ENCODE results near the gene ADAP1. TPM values are rescaled to one million over a fixed set of nuclear protein-coding genes. Genes with fewer than 3 reads are reported as not detected.
"Not testable (repeated sequence)": the region's sequence is repeated elsewhere in the genome, so short reads cannot be mapped to it uniquely, and the experiment has no call there.

ADAP1 gene
- total RNA-seq, 1 donor from 2014 or later: 10.0 TPM

DNA sequence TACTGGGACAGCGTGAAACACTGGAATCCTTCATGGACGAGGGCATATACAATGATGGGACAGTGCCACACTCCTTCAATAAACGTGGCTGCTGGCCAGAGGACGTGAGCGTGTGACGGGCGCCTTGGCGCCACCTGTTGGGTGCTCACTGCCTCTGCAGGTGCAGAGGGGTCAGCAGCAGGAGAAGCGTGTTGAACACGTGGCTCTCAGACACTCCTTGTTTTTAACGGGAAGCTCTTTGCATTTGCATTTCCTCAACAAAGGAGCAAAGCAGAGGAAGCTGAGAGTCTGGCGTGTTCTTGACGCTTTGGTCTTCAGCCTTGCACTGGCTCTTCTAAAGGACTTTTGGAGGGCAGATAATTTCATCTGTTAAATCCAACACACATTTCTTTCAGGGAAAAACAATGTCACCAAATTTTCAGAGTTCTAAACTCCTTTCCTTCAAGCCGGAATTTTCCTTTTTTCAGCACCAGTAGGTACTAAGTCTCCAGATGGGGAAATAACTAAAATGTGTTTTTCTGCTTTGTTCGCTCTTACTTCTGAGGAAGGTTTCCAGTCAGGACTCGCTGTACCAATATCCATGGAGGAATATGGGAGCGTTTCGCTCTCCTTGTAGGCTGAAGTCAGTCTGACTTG lies 81.0 kb downstream of the ADAP1 start:
- DNase-seq (ENCODE audit: missing footprints) (peak; percentile 92), ATAC-seq (peak; percentile 21)
- intact Hi-C loops (cut with DNase I): loop anchor here (1.0 to 10.0 kb wide), 4 partner anchors 36 to 549 kb away; no protein-coding TSS in a partner anchor

- ATAC-seq: not testable (repeated sequence)
- intact Hi-C loops (cut with DNase I): loop anchor here (1.0 to 10.0 kb wide), 4 partner anchors 35 to 548 kb away; no protein-coding TSS in a partner anchor
- DNase-seq (ENCODE audit: missing footprints): peak; percentile 4
These were observed 81.8 kb downstream of the ADAP1 start for GRCh38 chr7:872685-873084.

DNA sequence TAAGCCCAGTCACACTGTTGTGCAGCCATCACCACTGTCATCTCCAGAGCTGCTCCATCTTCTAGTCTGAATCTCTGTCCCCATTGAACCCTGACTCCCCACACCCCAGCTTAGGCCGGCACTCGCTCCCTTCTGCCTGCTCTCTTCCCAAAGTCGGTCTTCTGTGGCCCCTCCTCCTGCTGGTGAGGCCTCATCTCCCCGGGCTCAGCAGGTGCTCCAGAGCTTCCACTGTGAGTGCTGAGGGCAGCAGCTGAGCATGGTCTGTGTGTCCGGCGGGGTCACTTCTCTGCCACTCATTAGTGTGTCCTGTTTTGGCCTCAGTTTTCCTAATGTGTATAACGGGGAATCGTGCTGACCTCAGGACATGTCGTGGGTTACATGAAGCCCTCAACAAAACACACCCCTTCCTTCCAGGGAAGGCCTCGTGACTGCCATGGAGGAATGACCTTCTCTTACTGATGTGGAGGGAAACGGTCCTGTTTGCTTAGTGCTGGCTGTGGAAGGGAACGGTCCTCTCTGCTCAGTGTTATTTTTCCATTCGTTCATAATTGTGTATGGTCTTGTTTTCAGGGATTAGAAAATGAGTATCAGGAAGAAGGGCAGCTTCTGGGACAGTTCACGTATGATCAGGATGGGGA lies 82.5 kb downstream of the ADAP1 start:
- DNase-seq (ENCODE audit: missing footprints): peak; percentile 53

DNA sequence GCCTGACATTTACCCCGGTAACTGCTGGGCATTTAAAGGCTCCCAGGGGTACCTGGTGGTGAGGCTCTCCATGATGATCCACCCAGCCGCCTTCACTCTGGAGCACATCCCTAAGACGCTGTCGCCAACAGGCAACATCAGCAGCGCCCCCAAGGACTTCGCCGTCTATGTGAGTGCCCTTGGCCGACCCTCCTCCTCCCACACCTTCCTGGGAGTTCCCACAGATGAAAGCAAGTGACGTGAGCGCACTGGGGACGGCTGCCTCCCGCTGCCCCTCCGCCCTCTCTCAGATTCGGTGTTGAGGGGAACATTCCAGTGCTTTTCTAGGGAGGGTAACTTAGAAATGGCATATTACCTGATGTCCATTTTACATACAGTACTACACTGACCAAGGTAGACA lies 85.1 kb downstream of the ADAP1 start:
- ATAC-seq: no peak
- intact Hi-C loops (cut with DNase I): no loop called here

More for the DNA sequence above, 82.5 kb downstream of the ADAP1 start:
- intact Hi-C loops (cut with DNase I): loop anchor here (5.0 to 10.0 kb wide), 3 partner anchors 35 to 547 kb away; no protein-coding TSS in a partner anchor
- no peak for ATAC-seq

GRCh38 chr7:868189-868486 lies 86.3 kb downstream of the ADAP1 start:
- no peak for ATAC-seq
- peak; percentile 65 for DNase-seq (ENCODE audit: missing footprints)
- intact Hi-C loops (cut with DNase I): no loop called here

More for the DNA sequence above, 85.1 kb downstream of the ADAP1 start:
- DNase-seq (ENCODE audit: missing footprints): peak; percentile 16

DNA sequence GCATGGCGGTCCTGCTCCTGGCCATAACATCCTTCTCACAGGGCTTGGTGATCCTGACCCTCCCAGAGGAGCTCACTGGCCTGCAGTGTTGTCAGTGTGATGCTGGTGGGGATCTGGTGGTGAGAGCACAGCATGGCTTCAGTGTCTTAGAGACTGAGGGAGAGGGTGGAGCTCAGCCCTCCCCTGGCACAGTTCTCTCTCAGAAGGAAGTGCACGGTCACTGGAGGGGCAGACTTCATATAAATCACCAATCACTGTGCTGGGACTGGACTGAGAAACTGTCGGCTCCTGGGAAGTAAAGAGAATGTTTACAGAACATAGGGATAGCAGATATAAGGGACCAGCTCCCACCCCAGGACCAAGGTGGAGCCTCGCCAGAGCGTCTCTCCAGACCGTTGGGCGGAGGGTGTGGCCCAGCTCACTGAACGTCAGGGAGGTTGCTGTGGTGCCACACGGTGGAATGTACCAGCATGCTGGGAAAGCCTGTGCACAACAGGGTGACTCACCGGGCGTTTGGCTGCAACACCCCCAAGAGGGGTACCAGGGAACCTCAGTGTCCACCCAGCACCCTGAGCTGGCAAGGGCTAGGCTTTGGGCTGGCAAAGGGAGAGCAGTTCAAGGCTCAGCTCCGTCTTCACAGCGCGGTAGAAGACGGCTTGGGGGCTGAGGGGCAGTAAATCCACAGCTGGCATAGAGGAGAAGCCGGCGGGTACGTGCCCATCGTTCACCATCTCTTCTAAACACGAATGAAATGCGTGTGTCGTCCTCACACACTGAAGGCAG lies 86.9 kb downstream of the ADAP1 start:
- ATAC-seq (peak; percentile 74), DNase-seq (ENCODE audit: missing footprints) (peak; percentile 64)
- intact Hi-C loops (cut with DNase I): no loop called here

DNA sequence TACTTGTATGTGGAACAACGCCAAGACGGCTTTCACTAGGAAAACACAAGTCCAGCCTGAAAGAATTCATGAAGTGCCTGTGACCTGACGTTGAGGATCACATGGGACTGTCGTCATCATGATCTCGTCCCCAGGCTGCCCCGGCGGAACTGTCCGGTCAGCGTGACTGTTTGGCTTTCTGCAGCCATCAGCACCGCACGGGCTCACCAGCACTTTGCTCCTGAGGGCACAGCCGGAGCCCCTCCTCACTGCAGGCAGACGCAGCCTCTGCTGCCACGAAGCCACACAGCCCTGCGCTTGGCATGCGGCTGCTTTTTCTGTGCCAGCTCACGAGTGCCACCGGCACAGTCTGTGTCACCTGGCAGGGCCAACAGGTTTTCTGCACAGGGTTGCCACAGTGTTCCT lies 87.5 kb downstream of the ADAP1 start:
- intact Hi-C loops (cut with DNase I): no loop called here
- DNase-seq (ENCODE audit: missing footprints): peak; percentile 77
- ATAC-seq: peak; percentile 82

- ATAC-seq (no peak), DNase-seq (ENCODE audit: missing footprints) (peak; percentile 64)
- intact Hi-C loops (cut with DNase I): no loop called here
These were observed 88.6 kb downstream of the ADAP1 start for GRCh38 chr7:865921-866320.

DNA sequence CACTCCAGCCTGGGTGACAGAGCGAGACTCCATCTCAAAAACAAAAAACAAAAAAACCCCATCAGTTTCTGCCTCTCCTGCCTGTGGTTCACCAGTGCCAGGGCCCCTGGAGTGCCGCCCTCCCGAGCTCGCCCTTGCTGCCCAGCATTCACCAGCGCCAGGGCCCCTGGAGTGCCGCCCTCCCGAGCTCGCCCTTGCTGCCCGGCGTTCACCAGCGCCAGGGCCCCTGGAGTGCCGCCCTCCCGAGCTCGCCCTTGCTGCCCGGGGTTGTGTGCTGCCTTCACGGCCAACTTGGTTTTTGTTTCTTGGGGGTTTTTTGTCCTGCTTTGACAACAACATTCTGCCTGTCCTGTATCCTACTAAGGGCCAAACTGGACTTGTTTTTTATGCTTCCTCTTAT lies 91.4 kb downstream of the ADAP1 start:
- intact Hi-C loops (cut with DNase I): no loop called here
- ATAC-seq: no peak
- DNase-seq (ENCODE audit: missing footprints): peak; percentile 33

DNA sequence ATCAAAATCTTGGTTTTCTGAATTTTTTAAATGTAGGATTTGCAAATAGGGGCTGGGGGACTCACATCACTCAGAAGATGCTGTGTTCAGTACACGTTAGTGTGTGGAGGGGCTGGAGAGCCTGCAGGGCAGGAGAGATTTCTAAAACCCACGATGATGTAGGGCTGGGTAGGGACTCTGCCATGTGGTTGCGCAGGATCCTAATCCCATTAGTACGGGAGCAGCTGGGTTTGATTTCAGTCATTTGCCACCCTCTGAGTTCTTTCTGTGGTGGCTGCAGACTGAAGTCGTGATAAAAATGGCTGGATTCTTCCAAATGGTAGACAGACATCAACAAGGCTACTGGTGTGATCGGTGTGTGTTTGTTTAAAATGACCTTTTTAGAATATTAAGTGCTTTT lies 92.3 kb downstream of the ADAP1 start:
- DNase-seq (ENCODE audit: missing footprints) (no peak), ATAC-seq (no peak)
- intact Hi-C loops (cut with DNase I): no loop called here

DNA sequence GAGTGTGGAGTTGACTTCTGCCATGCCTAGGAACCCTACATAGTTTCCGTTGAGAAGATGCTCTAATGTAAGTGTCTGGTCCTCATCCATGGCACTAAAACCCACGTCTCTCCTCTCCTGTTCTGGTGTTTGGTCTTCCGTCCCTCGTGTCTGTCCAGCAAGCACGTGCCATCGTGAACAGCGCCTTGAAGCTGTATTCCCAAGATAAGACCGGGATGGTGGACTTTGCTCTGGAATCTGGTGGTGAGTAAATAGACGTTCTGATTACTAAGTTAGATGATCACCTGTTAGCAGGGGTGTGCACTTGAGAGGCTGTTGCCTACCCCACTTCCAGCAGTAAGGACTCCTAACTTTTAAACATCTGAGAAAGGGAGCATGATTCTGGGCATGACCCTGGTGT lies 93.3 kb downstream of the ADAP1 start:
- peak; percentile 11 for DNase-seq (ENCODE audit: missing footprints)
- intact Hi-C loops (cut with DNase I): no loop called here
- no peak for ATAC-seq

DNA sequence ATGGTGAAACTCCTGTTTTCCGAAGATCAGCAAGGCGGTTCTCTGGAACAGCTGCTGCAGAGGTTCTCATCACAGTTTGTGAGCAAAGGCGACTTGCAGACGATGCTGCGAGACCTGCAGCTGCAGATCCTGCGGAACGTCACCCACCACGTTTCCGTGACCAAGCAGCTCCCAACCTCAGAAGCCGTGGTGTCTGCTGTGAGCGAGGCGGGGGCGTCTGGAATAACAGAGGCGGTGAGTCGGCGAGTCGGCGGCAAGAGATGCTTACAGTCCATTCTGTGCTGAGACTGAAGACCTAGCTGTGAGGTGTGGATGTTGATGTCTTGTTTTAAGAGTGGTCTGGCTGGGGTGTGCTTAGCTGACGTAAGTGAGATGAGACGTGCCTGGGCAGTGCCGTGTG lies 94.3 kb downstream of the ADAP1 start:
- ATAC-seq (no peak), DNase-seq (ENCODE audit: missing footprints) (no peak)
- intact Hi-C loops (cut with DNase I): no loop called here

DNA sequence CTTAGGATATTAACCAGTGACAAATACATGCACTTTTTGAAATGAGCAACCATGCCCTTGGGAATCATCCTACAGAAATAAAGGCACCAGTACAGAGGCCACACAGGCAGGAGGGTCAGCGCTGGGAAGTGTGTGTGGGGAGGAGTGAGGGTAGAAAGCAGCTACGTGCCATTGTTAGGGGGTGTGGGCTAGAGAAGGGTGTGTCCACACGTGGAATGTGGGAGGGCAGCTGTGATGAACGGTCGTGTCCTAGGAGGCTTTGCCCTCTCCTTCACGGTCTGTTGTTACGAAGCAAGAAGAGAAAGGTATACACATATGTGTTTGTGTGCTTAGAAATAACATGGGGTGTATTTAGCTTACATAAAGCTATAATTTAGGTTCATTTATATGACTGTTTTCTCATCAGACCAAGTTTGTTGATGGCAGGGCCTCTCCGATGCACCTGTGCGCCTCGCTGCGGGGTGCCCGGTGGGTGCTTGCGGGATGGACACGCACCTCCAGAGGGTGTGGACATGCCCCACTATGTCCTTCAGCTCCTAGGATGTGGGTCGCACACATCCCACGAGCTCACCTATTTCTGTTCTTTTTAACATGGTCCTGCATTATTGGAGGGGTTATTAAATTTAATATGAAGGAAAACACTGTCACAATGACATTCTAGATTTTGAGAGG lies 95.0 kb downstream of the ADAP1 start:
- intact Hi-C loops (cut with DNase I): no loop called here

GRCh38 chr7:857661-858060 lies 96.8 kb downstream of the ADAP1 start:
- DNase-seq (ENCODE audit: missing footprints) (no peak), ATAC-seq (no peak)
- intact Hi-C loops (cut with DNase I): no loop called here

More for the DNA sequence above, 95.0 kb downstream of the ADAP1 start:
- DNase-seq (ENCODE audit: missing footprints) (no peak), ATAC-seq (no peak)

GRCh38 chr7:856444-857095 lies 97.9 kb downstream of the ADAP1 start:
- ATAC-seq: no peak
- intact Hi-C loops (cut with DNase I): no loop called here

DNA sequence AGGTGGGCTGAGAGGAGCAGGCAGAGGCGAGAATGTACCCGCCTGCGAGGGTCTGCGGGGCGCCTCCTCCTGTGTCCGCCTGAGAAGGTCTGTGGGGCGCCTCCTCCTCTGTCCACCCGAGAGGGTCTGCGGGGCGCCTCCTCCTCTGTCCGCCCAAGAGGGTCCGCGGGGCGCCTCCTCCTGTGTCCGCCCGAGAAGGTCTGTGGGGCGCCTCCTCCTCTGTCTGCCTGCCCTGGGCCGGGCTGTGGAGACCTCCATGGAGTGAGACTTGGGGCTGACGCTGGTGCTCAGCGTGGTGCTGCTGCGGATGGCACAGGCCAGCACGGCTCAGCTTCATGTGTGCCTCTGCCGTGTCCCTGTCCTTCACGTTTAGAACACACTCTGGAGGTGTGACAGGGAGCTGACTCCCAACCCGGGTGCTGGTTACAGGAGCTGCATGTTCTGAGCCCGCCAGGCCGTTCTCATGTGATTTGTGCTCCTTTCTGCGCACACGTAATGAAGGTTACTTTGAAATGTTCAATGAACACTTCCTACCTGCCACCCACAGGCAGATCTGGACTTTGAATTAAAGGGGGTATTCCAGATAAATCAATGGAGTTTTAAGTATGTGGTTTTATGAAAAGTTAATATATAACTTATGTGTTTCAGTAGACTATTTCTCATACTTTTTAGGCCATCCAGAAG lies 98.7 kb downstream of the ADAP1 start:
- peak; percentile 46 for DNase-seq (ENCODE audit: missing footprints)
- intact Hi-C loops (cut with DNase I): no loop called here

More at GRCh38 chr7:856444-857095, 97.9 kb downstream of the ADAP1 start:
- DNase-seq (ENCODE audit: missing footprints): peak; percentile 46

GRCh38 chr7:854118-854775 lies 100.2 kb downstream of the ADAP1 start:
- no peak for ATAC-seq
- intact Hi-C loops (cut with DNase I): no loop called here
- no peak for DNase-seq (ENCODE audit: missing footprints)

More for the DNA sequence above, 98.7 kb downstream of the ADAP1 start:
- ATAC-seq: no peak
